ENCODE results near the gene MYMK. TPM values are rescaled to one million over a fixed set of nuclear protein-coding genes. Genes with fewer than 3 reads are reported as not detected.

MYMK gene
- total and polyA plus RNA-seq, 2 of the 13 experiments (the other 11 are each of a cell fraction or from before 2014, with no cell fraction given), result not detected

- TF ChIP-seq CBX5 (CRISPR knock-in tag; IDR thresholded peaks at IDR 0.05; ENCODE audit: borderline replicate concordance) (no peak), FOXO4 (CRISPR knock-in tag; conservative IDR thresholded peaks at IDR 0.05) (no peak), ZBTB44 (CRISPR knock-in tag; IDR thresholded peaks at IDR 0.05) (no peak)
Observed at GRCh38 chr9:133566817-133567216, 42.1 kb upstream of the MYMK start (continued).

GRCh38 chr9:133566382-133566781, 41.6 kb upstream of the MYMK start:
- CTCF ChIA-PET (ENCODE audit: low intra/inter-chr PET ratio, low total read pairs), result no interaction called here
- no peaks in the 10 kb centered on the region for H3K9me3 ChIP-seq (ENCODE audit: low read length)
- no peak overlapping the region for H3K27ac ChIP-seq (ENCODE audit: extremely low read length, insufficient read depth, low read length)
- in situ Hi-C loops (cut with HindIII; ENCODE audit: extremely low pct_ligation_motif_present, low pct_unique_long_range_greater_than_20kb), result no loop called here
- intact Hi-C loops (cut with micrococcal nuclease; ENCODE audit: unreplicated experiment), result no loop called here
- no peak overlapping the region for H3K9ac ChIP-seq (ENCODE audit: insufficient read depth, low read depth, low read length)
- no peaks in the 10 kb centered on the region for H4K20me1 ChIP-seq (ENCODE audit: insufficient read depth, low read length)
- TF ChIP-seq MLLT10 (CRISPR knock-in tag; IDR thresholded peaks at IDR 0.05), result no peak
- TF ChIP-seq IKZF4 (CRISPR knock-in tag; IDR thresholded peaks at IDR 0.05; ENCODE audit: borderline replicate concordance, low read depth, not compliant biosample characterization), result no peak
- TF ChIP-seq, protein P1, sequence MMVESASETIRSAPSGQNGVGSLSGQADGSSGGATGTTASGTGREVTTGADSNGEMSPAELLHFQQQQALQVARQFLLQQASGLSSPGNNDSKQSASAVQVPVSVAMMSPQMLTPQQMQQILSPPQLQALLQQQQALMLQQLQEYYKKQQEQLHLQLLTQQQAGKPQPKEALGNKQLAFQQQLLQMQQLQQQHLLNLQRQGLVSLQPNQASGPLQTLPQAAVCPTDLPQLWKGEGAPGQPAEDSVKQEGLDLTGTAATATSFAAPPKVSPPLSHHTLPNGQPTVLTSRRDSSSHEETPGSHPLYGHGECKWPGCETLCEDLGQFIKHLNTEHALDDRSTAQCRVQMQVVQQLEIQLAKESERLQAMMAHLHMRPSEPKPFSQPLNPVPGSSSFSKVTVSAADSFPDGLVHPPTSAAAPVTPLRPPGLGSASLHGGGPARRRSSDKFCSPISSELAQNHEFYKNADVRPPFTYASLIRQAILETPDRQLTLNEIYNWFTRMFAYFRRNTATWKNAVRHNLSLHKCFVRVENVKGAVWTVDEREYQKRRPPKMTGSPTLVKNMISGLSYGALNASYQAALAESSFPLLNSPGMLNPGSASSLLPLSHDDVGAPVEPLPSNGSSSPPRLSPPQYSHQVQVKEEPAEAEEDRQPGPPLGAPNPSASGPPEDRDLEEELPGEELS (CRISPR knock-in tag; IDR thresholded peaks at IDR 0.05), result no peak
- no peak for TF ChIP-seq THAP11 (CRISPR knock-in tag; IDR thresholded peaks at IDR 0.05)
- TF ChIP-seq ZKSCAN5 (CRISPR knock-in tag; IDR thresholded peaks at IDR 0.05), result no peak
- TF ChIP-seq GABPA (IDR thresholded peaks at IDR 0.05; ENCODE audit: low read depth, low read length), result no peak
- TF ChIP-seq GABPA (CRISPR knock-in tag; IDR thresholded peaks at IDR 0.05; ENCODE audit: low read depth), result no peak
- TF ChIP-seq TBL1XR1 (IDR thresholded peaks at IDR 0.05; ENCODE audit: borderline replicate concordance, low read length, partially characterized antibody), result no peak
- TF ChIP-seq ARID2 (CRISPR knock-in tag; IDR thresholded peaks at IDR 0.05; ENCODE audit: borderline replicate concordance), result no peak
- no peak for TF ChIP-seq ARNTL (CRISPR knock-in tag; IDR thresholded peaks at IDR 0.05)
- no peak for TF ChIP-seq NFKB2 (CRISPR knock-in tag; IDR thresholded peaks at IDR 0.05; ENCODE audit: borderline replicate concordance)
- TF ChIP-seq MXI1 (IDR thresholded peaks at IDR 0.05; ENCODE audit: borderline replicate concordance, low read depth, low read length), result no peak
- TF ChIP-seq KAT7 (CRISPR knock-in tag; IDR thresholded peaks at IDR 0.05; ENCODE audit: borderline replicate concordance), result no peak
- no peak for TF ChIP-seq CBX5 (CRISPR knock-in tag; IDR thresholded peaks at IDR 0.05; ENCODE audit: borderline replicate concordance)
- no peak for TF ChIP-seq KAT8 (CRISPR knock-in tag; IDR thresholded peaks at IDR 0.05)
- TF ChIP-seq HDAC1 (CRISPR knock-in tag; IDR thresholded peaks at IDR 0.05), result no peak
- no peak for TF ChIP-seq PAF1 (CRISPR knock-in tag; IDR thresholded peaks at IDR 0.05)
- TF ChIP-seq ZNF607 (CRISPR knock-in tag; IDR thresholded peaks at IDR 0.05; ENCODE audit: borderline replicate concordance), result no peak
- FAIRE-seq, result no peak
- no peak overlapping the region for H2AFZ ChIP-seq (ENCODE audit: low read length)
- H3K4me1 ChIP-seq (ENCODE audit: insufficient read depth, low read length), result peaks cover 9% of the 10 kb centered on the region
- DNase-seq (ENCODE audit: low spot score), result no peak
- no peak overlapping the region for H3K4me3 ChIP-seq (replicated peaks in 1 of 3; ENCODE audit: insufficient read depth in 1 of 3, low read depth in 2 of 3, low read length in 3 of 3)
- POLR2A ChIA-PET, result no interaction called here
- H3K36me3 ChIP-seq (replicated peaks in 1 of 2; ENCODE audit: control insufficient read depth in 1 of 2, insufficient read depth in 2 of 2, low read length in 2 of 2), result no peaks in the 10 kb centered on the region
- ATAC-seq, result no peak
- 79% methylated on average over 10 of the region's 14 CpGs for WGBS (ENCODE audit: low lambda C conversion rate)
- no peak overlapping the region for H3K4me2 ChIP-seq (ENCODE audit: low read depth, low read length)
- H3K79me2 ChIP-seq (ENCODE audit: insufficient read depth, low read length), result no peaks in the 10 kb centered on the region
- no TSS peak for BruUV-seq (replicated peaks)
- no peaks in the 10 kb centered on the region for H3K27me3 ChIP-seq (ENCODE audit: control insufficient read depth in 1 of 2, insufficient read depth in 2 of 2, low read length in 2 of 2)
